Gastrocnemius medialis (tissue), 4 donors: ENCODE data around the gene FAS. TPM values are rescaled to one million over a fixed set of nuclear protein-coding genes. Genes with fewer than 3 reads are reported as not detected.

Experiments used
- ATAC-seq, 2 donors: fragments of 150-250 bp; one replicate each; pipeline ENCODE4 v1.9.1; 2016
- DNase-seq, 2 donors: peaks; one replicate each; pipeline ENCODE4 v3.0.0-alpha.2; 2019
- H3K27ac ChIP-seq, 4 donors: fragments of 200-600 bp; sonication (generic); 1 replicate in 1 of 4; 2 replicates in 3 of 4; pipeline ENCODE4 v1.5.1; 2016 to 2018; ENCODE audit warnings: mild to moderate bottlenecking in 2 of 4, moderate library complexity in 1 of 4
- H3K27me3 ChIP-seq, 3 donors: fragments of 200-600 bp; sonication (generic) in 2 of 3; 1 replicate in 1 of 3; 2 replicates in 2 of 3; pipeline versions ENCODE4 v1.5.1 to v1.6.0; 2016 to 2019; ENCODE audit warnings: mild to moderate bottlenecking in 1 of 3, moderate library complexity in 1 of 3
- H3K36me3 ChIP-seq, 2 donors: fragments of 200-600 bp; sonication (generic) in 1 of 2; one replicate each; pipeline ENCODE4 v1.5.1; 2017 to 2018
- H3K4me1 ChIP-seq, 2 donors: fragments of 200-600 bp; sonication (generic) in 1 of 2; one replicate each; pipeline ENCODE4 v1.5.1; 2016 to 2017; ENCODE audit warnings: mild to moderate bottlenecking in 2 of 2
- H3K4me3 ChIP-seq, 4 donors: fragments of 200-600 bp; sonication (generic) in 3 of 4; 1 replicate in 1 of 4; 2 replicates in 3 of 4; pipeline ENCODE4 v1.5.1; 2016 to 2019; ENCODE audit warnings: mild to moderate bottlenecking in 2 of 4
- H3K9me3 ChIP-seq, 3 donors: fragments of 200-600 bp; sonication (generic) in 2 of 3; 1 replicate in 1 of 3; 2 replicates in 2 of 3; pipeline ENCODE4 v1.5.1; 2016 to 2019
- POLR2A ChIP-seq, 2 donors: fragments of 450-650 bp; IDR thresholded peaks; one replicate each; pipeline ENCODE4 v1.6.1; 2017; ENCODE audit warnings: antibody characterized with exemption in 2 of 2, mild to moderate bottlenecking in 2 of 2, moderate library complexity in 2 of 2
- in situ Hi-C, 4 donors: fragments of 200-750 bp; cut with MboI; loops; one replicate each; pipeline versions ENCODE4 v1.15.0 to v1.8.0; 2017; ENCODE audit warnings: low sequenced_read_pairs in 4 of 4
- intact Hi-C: fragments of 100-400 bp; cut with DNase I; formaldehyde crosslinking; loops from one replicate; pipeline ENCODE4 v1.15.1; 2023; ENCODE audit warnings: low total_unique reads
- total RNA-seq, 4 donors: library from RNA; depleted of rRNA; stranded (reverse); fragments of >200 nt; gene quantifications; one replicate each; pipeline versions ENCODE4 v1.1.0 to v1.2.3, GENCODE V29; 2016
- TF ChIP-seq, protein P1 (sequence below), 5 experiments: fragments of 450-650 bp in 3 of 5; fragments of 200-600 bp in 2 of 5; sonication (generic) in 2 of 5; IDR thresholded peaks in 4 of 5; conservative IDR thresholded peaks in 1 of 5; 1 replicate in 4 of 5; 2 replicates in 1 of 5; pipeline ENCODE4 v1.5.1; 2016 to 2019; ENCODE audit warnings: antibody characterized with exemption in 5 of 5, mild to moderate bottlenecking in 3 of 5, moderate library complexity in 3 of 5

Gene FAS
- total RNA-seq, 4 donors from 2014 or later, result 2.7 to 5.9 (median 4.9) TPM

DNA sequence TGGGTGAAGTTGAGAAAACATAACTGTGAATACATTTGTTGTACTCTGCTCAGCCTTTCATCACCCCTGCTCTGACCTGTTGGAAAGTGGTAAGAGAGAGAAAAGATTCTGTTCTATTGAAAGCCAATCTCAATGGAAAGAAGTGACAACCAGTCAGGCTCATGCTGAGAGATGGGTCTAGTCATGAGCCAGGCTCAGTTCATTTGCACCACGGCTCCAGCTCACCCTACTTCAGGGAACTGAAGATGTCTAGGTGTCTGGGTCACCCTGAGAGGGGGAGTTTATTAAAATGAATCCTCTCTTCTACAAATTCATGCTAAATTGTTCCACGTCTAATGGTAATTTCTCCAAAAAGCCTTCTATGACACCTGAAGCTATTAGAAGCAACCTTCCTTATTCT is 12.1 kb upstream of the FAS start:
- TF ChIP-seq, protein P1, sequence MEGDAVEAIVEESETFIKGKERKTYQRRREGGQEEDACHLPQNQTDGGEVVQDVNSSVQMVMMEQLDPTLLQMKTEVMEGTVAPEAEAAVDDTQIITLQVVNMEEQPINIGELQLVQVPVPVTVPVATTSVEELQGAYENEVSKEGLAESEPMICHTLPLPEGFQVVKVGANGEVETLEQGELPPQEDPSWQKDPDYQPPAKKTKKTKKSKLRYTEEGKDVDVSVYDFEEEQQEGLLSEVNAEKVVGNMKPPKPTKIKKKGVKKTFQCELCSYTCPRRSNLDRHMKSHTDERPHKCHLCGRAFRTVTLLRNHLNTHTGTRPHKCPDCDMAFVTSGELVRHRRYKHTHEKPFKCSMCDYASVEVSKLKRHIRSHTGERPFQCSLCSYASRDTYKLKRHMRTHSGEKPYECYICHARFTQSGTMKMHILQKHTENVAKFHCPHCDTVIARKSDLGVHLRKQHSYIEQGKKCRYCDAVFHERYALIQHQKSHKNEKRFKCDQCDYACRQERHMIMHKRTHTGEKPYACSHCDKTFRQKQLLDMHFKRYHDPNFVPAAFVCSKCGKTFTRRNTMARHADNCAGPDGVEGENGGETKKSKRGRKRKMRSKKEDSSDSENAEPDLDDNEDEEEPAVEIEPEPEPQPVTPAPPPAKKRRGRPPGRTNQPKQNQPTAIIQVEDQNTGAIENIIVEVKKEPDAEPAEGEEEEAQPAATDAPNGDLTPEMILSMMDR (IDR thresholded peaks at IDR 0.05 in 4 of 5, conservative IDR thresholded peaks at IDR 0.05 in 1 of 5), result no peak
- H3K4me3 ChIP-seq, result no peak overlapping the region
- H3K36me3 ChIP-seq, result no peaks in the 10 kb centered on the region
- ATAC-seq (no peak), DNase-seq (no peak)
- H3K27me3 ChIP-seq, result no peaks in the 10 kb centered on the region
- H3K4me1 ChIP-seq, result peaks cover 4 to 28% of the 10 kb centered on the region in 2 donors
- H3K9me3 ChIP-seq, result no peaks in the 10 kb centered on the region
- intact Hi-C loops (no loop called here), in situ Hi-C loops (no loop called here)
- peak overlapping the region; percentile 15 to 63 (median 52) for H3K27ac ChIP-seq

DNA sequence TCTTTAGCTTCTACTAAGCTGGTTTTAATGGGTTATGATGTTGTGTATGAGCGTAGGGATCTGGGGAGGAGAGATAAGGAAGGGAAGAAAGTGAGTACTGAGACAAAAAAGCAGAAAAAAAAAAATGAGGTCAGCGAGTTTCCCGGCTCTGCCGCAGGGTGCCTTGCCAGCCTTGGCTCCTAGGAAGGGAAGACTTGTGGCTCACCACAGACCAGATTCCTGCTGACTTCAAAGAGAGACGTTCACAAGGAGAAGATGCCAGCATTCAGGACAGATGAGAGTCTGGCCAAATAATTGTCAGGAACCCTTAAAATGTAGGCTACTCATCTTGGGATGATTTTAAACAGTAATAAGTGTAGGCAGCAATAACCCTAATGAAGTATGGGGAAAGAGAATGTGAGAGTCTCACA is 11.4 kb upstream of the FAS start:
- peak overlapping the region; percentile 15 to 63 (median 52) for H3K27ac ChIP-seq
- H3K4me3 ChIP-seq, result no peak overlapping the region

DNA sequence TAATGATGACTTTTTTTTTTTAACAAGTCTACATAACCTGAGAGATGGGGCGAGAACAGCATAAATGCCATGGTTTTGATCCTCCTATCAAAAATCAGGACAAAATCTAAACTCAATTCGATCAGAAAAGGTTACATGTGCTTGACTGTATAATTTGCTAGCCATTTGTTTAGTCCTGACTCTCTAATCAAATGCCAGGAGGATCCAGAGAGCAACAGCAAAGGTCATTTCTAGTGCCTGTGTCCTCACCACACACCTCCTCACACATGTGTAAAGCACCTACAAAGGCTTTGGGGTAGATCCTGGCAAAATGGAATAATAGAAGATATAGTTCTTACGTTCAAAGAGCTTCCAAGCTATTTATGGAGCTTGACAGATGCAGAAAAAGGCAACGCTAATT is 11.0 kb upstream of the FAS start:
- H3K27me3 ChIP-seq, result no peaks in the 10 kb centered on the region
- H3K4me3 ChIP-seq, result no peak overlapping the region
- intact Hi-C loops (no loop called here), in situ Hi-C loops (loop anchor here (5.0 to 10.0 kb wide), 3 partner anchors 42 to 142 kb away; no protein-coding TSS in a partner anchor)
- DNase-seq (no peak), ATAC-seq (no peak)
- no peaks in the 10 kb centered on the region for H3K36me3 ChIP-seq
- no peaks in the 10 kb centered on the region for H3K9me3 ChIP-seq
- peak overlapping the region; percentile 15 to 63 (median 52) for H3K27ac ChIP-seq
- TF ChIP-seq POLR2A (IDR thresholded peaks at IDR 0.05), result no peak
- TF ChIP-seq, protein P1 (IDR thresholded peaks at IDR 0.05 in 4 of 5, conservative IDR thresholded peaks at IDR 0.05 in 1 of 5), result no peak
- peaks cover 4 to 21% of the 10 kb centered on the region in 2 donors for H3K4me1 ChIP-seq

More for the DNA sequence above, 11.4 kb upstream of the FAS start:
- ATAC-seq (peak; percentile 35 to 49), DNase-seq (peak in 1 of 2 donors; percentile 26)
- Histone ChIP-seq H3K9me3 (no peaks in the 10 kb centered on the region), H3K36me3 (no peaks in the 10 kb centered on the region), H3K4me1 (peaks cover 4 to 26% of the 10 kb centered on the region in 2 donors), H3K27me3 (no peaks in the 10 kb centered on the region)
- in situ Hi-C loops, result no loop called here
- intact Hi-C loops, result no loop called here
- TF ChIP-seq POLR2A (IDR thresholded peaks at IDR 0.05), result no peak
- TF ChIP-seq, protein P1 (IDR thresholded peaks at IDR 0.05 in 4 of 5, conservative IDR thresholded peaks at IDR 0.05 in 1 of 5), result no peak

DNA sequence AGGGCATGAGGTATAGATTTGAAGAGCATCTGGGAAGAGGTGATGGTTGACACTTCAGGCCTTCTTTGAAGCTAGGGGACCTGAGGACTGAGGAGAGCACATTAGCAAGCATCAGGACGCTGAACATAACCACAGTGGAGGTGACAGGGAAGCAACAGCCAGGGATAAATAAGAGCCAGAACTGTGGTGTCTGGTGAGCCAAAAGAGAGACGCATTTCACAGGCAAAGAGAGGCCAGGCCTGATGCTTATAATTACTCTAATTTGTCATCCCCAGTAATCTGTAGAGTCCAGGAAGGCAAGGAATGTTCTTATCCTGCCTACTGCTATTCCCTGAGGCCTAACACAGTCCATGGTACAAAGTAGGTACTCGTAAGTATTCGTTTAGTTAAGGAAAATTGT is 10.4 kb upstream of the FAS start:
- Histone ChIP-seq H3K36me3 (no peaks in the 10 kb centered on the region), H3K4me3 (no peak overlapping the region), H3K27ac (peak overlapping the region; percentile 15 to 63 (median 52)), H3K4me1 (peaks cover 4 to 17% of the 10 kb centered on the region in 2 donors), H3K9me3 (no peaks in the 10 kb centered on the region), H3K27me3 (no peaks in the 10 kb centered on the region)
- in situ Hi-C loops, result loop anchor here (5.0 to 10.0 kb wide), 3 partner anchors 43 to 143 kb away; no protein-coding TSS in a partner anchor
- DNase-seq, result no peak
- no peak for ATAC-seq
- intact Hi-C loops, result no loop called here
- TF ChIP-seq, protein P1 (IDR thresholded peaks at IDR 0.05 in 4 of 5, conservative IDR thresholded peaks at IDR 0.05 in 1 of 5), result no peak
- TF ChIP-seq POLR2A (IDR thresholded peaks at IDR 0.05), result no peak

DNA sequence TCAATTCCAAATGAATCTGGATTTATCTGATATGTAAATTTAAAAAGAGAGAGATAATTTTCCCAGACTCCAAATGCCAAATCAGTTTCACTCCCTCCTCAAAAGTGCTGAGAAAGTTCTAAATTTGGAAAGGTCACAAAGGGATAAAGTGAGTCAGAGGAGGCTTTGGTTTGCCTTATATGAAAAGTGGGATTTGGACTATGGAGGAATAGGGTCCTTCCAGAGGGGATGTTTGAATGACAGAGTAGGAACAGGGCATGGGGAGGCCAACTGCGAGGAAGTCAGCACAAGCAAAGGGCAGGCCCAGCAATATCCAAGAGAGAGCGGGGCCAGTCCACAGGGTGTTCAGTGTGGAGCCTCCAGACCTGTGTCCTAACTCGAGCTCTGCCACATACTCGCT is 9.8 kb upstream of the FAS start:
- DNase-seq, result no peak
- Histone ChIP-seq H3K27me3 (no peaks in the 10 kb centered on the region), H3K27ac (peak overlapping the region; percentile 15 to 63 (median 52)), H3K9me3 (no peaks in the 10 kb centered on the region), H3K36me3 (no peaks in the 10 kb centered on the region), H3K4me3 (no peak overlapping the region), H3K4me1 (peaks cover 0 to 12% of the 10 kb centered on the region in 2 donors)
- no peak for TF ChIP-seq POLR2A (IDR thresholded peaks at IDR 0.05)
- TF ChIP-seq, protein P1 (IDR thresholded peaks at IDR 0.05 in 4 of 5, conservative IDR thresholded peaks at IDR 0.05 in 1 of 5), result no peak
- in situ Hi-C loops (loop anchor here (5.0 to 10.0 kb wide), 3 partner anchors 43 to 143 kb away; no protein-coding TSS in a partner anchor), intact Hi-C loops (no loop called here)
- no peak for ATAC-seq
